ENCODE results near the gene KCNE2.
"Not testable (repeated sequence)": the region's sequence is repeated elsewhere in the genome, so short reads cannot be mapped to it uniquely, and the experiment has no call there.

The KCNE2 gene

DNA sequence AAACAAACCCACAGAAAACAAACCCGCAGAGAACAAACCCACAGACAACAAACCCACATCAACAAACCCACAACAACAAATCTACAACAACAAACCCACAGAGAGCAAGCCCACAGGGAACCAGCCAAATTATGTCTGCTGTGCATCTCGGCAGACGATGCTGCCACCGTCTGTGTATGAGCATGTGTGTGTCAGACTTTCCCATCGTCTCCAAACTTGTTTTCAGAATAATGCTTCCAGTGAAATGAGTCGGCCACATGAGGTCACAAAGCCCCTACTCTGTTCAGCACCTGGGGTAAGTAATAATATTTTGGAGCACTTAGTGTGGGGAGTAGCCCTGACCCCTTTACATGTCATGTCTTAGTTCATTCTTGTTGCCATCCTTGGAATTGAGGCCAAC lies 42.3 kb downstream of the KCNE2 start:
- not testable (repeated sequence) for DNase-seq (ENCODE audit: low read depth in 4 of 4, low spot score in 1 of 4)

GRCh38 chr21:34406676-34407075 lies 42.9 kb downstream of the KCNE2 start:
- DNase-seq (ENCODE audit: low read depth in 4 of 4, low spot score in 1 of 4): not testable (repeated sequence)

- DNase-seq (ENCODE audit: low read depth in 4 of 4, low spot score in 1 of 4): not testable (repeated sequence)
These were observed 43.5 kb downstream of the KCNE2 start for GRCh38 chr21:34407294-34407693.

GRCh38 chr21:34417448-34418077 lies 53.8 kb downstream of the KCNE2 start:
- DNase-seq (ENCODE audit: low read depth in 4 of 4, low spot score in 1 of 4): not testable (repeated sequence)

Data from stimulated activated CD4-positive, alpha-beta T cell treated with anti-CD3 and anti-CD28 coated beads, Interleukin-1b, Interleukin-23, amount 100 ng/mL, for 24 hours (primary cell).